Mesendoderm (in vitro differentiated cells): ENCODE results near the gene ZNF728.
"Not testable (repeated sequence)": the region's sequence is repeated elsewhere in the genome, so short reads cannot be mapped to it uniquely, and the experiment has no call there.

ENCODE experiments used
- DNase-seq: peaks from one replicate; pipeline ENCODE4 v3.0.0; 2013
- H2AK5ac ChIP-seq: 2 replicates; pipeline ENCODE4 v1.6.1; 2013; ENCODE audit warnings: low read length, inconsistent platforms
- H2BK120ac ChIP-seq: 2 replicates; pipeline ENCODE4 v1.6.1; 2013; ENCODE audit warnings: low read depth, mild to moderate bottlenecking, low read length, moderate library complexity, mixed read lengths
- H2BK15ac ChIP-seq: replicated peaks from 2 replicates; pipeline ENCODE4 v1.6.1; 2013; ENCODE audit warnings: low read depth, mild to moderate bottlenecking, moderate library complexity
- H2BK5ac ChIP-seq: 2 replicates; pipeline ENCODE4 v1.6.1; 2013; ENCODE audit warnings: low read length, inconsistent platforms
- H3K18ac ChIP-seq: 2 replicates; pipeline ENCODE4 v1.6.1; 2013; ENCODE audit warnings: mild to moderate bottlenecking, low read length, mixed read lengths
- H3K23ac ChIP-seq: one replicate; pipeline ENCODE4 v1.6.1; 2013; ENCODE audit warnings: low read length
- H3K27ac ChIP-seq: 2 replicates; pipeline ENCODE4 v1.5.1; 2013; ENCODE audit warnings: low read depth, mild to moderate bottlenecking, inconsistent platforms, low read length, moderate library complexity
- H3K27me3 ChIP-seq: 2 replicates; pipeline ENCODE4 v1.6.1; 2013; ENCODE audit warnings: low read length, control low read depth, mild to moderate bottlenecking, inconsistent platforms; ENCODE audit not compliant: insufficient read depth, poor library complexity
- H3K36me3 ChIP-seq: 2 replicates; pipeline ENCODE4 v1.6.1; 2013; ENCODE audit warnings: low read length, inconsistent platforms; ENCODE audit not compliant: control insufficient read depth, insufficient read depth
- H3K4ac ChIP-seq: one replicate; pipeline ENCODE4 v1.6.1; 2013; ENCODE audit warnings: low read depth, mild to moderate bottlenecking, low read length, moderate library complexity
- H3K4me1 ChIP-seq: 2 replicates; pipeline ENCODE4 v1.6.1; 2013; ENCODE audit warnings: low read depth, low read length, inconsistent platforms; ENCODE audit not compliant: control insufficient read depth
- H3K4me2 ChIP-seq: 2 replicates; pipeline ENCODE4 v1.6.1; 2013; ENCODE audit warnings: low read length
- H3K4me3 ChIP-seq: 2 replicates; pipeline ENCODE4 v1.5.1; 2013; ENCODE audit warnings: mild to moderate bottlenecking, low read length
- H3K56ac ChIP-seq: one replicate; pipeline ENCODE4 v1.6.1; 2013; ENCODE audit warnings: low read length
- H3K79me1 ChIP-seq: 2 replicates; pipeline ENCODE4 v1.6.1; 2013; ENCODE audit warnings: low read length, inconsistent platforms
- H3K79me2 ChIP-seq: 2 replicates; pipeline ENCODE4 v1.6.1; 2013; ENCODE audit warnings: mild to moderate bottlenecking, low read length; ENCODE audit not compliant: control insufficient read depth, insufficient read depth
- H3K9ac ChIP-seq: 2 replicates; pipeline ENCODE4 v1.6.1; 2013; ENCODE audit warnings: low read length, inconsistent platforms
- H4K5ac ChIP-seq: one replicate; pipeline ENCODE4 v1.6.1; 2013; ENCODE audit warnings: low read length
- H4K8ac ChIP-seq: one replicate; pipeline ENCODE4 v1.6.1; 2013; ENCODE audit warnings: low read depth, mild to moderate bottlenecking, control low read depth, low read length, moderate library complexity
- WGBS: extraction: QIAGEN DNeasy Blood & Tissue Kit; methylation state at CpG from one replicate; pipeline ENCODE4 v1.1.7; 2013; ENCODE audit warnings: low lambda C conversion rate, missing lambda C conversion rate; ENCODE audit not compliant: insufficient coverage; ENCODE audit errors: extremely low coverage; 5-methylcytosine and 5-hydroxymethylcytosine counted together

ZNF728 gene

GRCh38 chr19:22994957-22995356 lies 8.0 kb downstream of the ZNF728 start:
- DNase-seq, H2AK5ac ChIP-seq, H3K4ac ChIP-seq, H3K4me3 ChIP-seq, H3K4me2 ChIP-seq, H3K27ac ChIP-seq, H2BK15ac ChIP-seq, H3K18ac ChIP-seq, H3K56ac ChIP-seq, H3K23ac ChIP-seq, H3K9ac ChIP-seq, H3K27me3 ChIP-seq, H4K8ac ChIP-seq, H3K79me2 ChIP-seq, H2BK5ac ChIP-seq, H3K36me3 ChIP-seq, H2BK120ac ChIP-seq, H3K4me1 ChIP-seq, H3K79me1 ChIP-seq, H4K5ac ChIP-seq: not testable (repeated sequence)
- no CpG with 5 or more reads among the region's 1 CpG for WGBS

- no peak overlapping the region for H3K4ac ChIP-seq
- H3K56ac ChIP-seq: no peak overlapping the region
- H3K4me1 ChIP-seq: no peaks in the 10 kb centered on the region
- H3K27me3 ChIP-seq: no peaks in the 10 kb centered on the region
- H3K79me1 ChIP-seq: no peaks in the 10 kb centered on the region
- no peaks in the 10 kb centered on the region for H3K79me2 ChIP-seq
- H3K18ac ChIP-seq: no peak overlapping the region
- no peak overlapping the region for H4K5ac ChIP-seq
- H3K4me2 ChIP-seq: no peak overlapping the region
- no peak overlapping the region for H4K8ac ChIP-seq
- no peak overlapping the region for H3K23ac ChIP-seq
- H3K4me3 ChIP-seq: no peak overlapping the region
- no CpG with 5 or more reads among the region's 2 CpGs for WGBS
- no peak overlapping the region for H2BK15ac ChIP-seq
- H3K36me3 ChIP-seq: no peaks in the 10 kb centered on the region
- H3K9ac ChIP-seq: no peak overlapping the region
- H3K27ac ChIP-seq: no peak overlapping the region
- H2AK5ac ChIP-seq: no peak overlapping the region
- no peak overlapping the region for H2BK120ac ChIP-seq
- no peak for DNase-seq
- H2BK5ac ChIP-seq: no peak overlapping the region
Observed at GRCh38 chr19:22976248-22976647, 26.7 kb downstream of the ZNF728 start.

GRCh38 chr19:22975546-22976136 lies 27.3 kb downstream of the ZNF728 start:
- not testable (repeated sequence) for H3K4ac ChIP-seq, H2AK5ac ChIP-seq, DNase-seq, H3K27ac ChIP-seq, H4K5ac ChIP-seq, H3K27me3 ChIP-seq, H3K79me1 ChIP-seq, H2BK15ac ChIP-seq, H3K18ac ChIP-seq, H3K79me2 ChIP-seq, H2BK5ac ChIP-seq, H3K4me2 ChIP-seq, H3K56ac ChIP-seq, H2BK120ac ChIP-seq, H3K23ac ChIP-seq, H3K36me3 ChIP-seq, H3K4me1 ChIP-seq, H4K8ac ChIP-seq, H3K4me3 ChIP-seq, H3K9ac ChIP-seq
- no CpG with 5 or more reads among the region's 1 CpG for WGBS

GRCh38 chr19:22945560-22945959 lies 57.4 kb downstream of the ZNF728 start:
- DNase-seq: peak; percentile 40

GRCh38 chr19:22935151-22935550 lies 67.8 kb downstream of the ZNF728 start:
- no peak overlapping the region for H2AK5ac ChIP-seq
- no peaks in the 10 kb centered on the region for H3K36me3 ChIP-seq
- H2BK120ac ChIP-seq: no peak overlapping the region
- WGBS: no CpG with 5 or more reads among the region's 2 CpGs
- no peak overlapping the region for H3K23ac ChIP-seq
- no peaks in the 10 kb centered on the region for H3K27me3 ChIP-seq
- no peaks in the 10 kb centered on the region for H3K79me1 ChIP-seq
- H2BK15ac ChIP-seq: no peak overlapping the region
- H4K5ac ChIP-seq: no peak overlapping the region
- no peaks in the 10 kb centered on the region for H3K79me2 ChIP-seq
- no peak for DNase-seq
- no peaks in the 10 kb centered on the region for H3K4me1 ChIP-seq
- no peak overlapping the region for H3K9ac ChIP-seq
- H2BK5ac ChIP-seq: no peak overlapping the region
- H3K56ac ChIP-seq: no peak overlapping the region
- no peak overlapping the region for H3K27ac ChIP-seq
- no peak overlapping the region for H3K18ac ChIP-seq
- H3K4me3 ChIP-seq: no peak overlapping the region
- H3K4me2 ChIP-seq: no peak overlapping the region
- H4K8ac ChIP-seq: no peak overlapping the region
- H3K4ac ChIP-seq: no peak overlapping the region

More at GRCh38 chr19:22945560-22945959, 57.4 kb downstream of the ZNF728 start:
- H4K8ac ChIP-seq: no peak overlapping the region
- no peak overlapping the region for H4K5ac ChIP-seq
- no peak overlapping the region for H3K4ac ChIP-seq
- H3K79me2 ChIP-seq: no peaks in the 10 kb centered on the region
- no CpG with 5 or more reads among the region's 5 CpGs for WGBS
- H3K4me1 ChIP-seq: no peaks in the 10 kb centered on the region
- H3K23ac ChIP-seq: no peak overlapping the region
- no peak overlapping the region for H2BK5ac ChIP-seq
- H3K56ac ChIP-seq: no peak overlapping the region
- no peak overlapping the region for H2AK5ac ChIP-seq
- no peak overlapping the region for H2BK120ac ChIP-seq
- no peak overlapping the region for H3K18ac ChIP-seq
- no peak overlapping the region for H3K9ac ChIP-seq
- H3K27me3 ChIP-seq: no peaks in the 10 kb centered on the region
- no peak overlapping the region for H2BK15ac ChIP-seq
- peak overlapping the region; percentile 17 for H3K4me3 ChIP-seq
- H3K27ac ChIP-seq: no peak overlapping the region
- no peak overlapping the region for H3K4me2 ChIP-seq
- H3K36me3 ChIP-seq: no peaks in the 10 kb centered on the region
- H3K79me1 ChIP-seq: no peaks in the 10 kb centered on the region

- H2BK5ac ChIP-seq, H4K8ac ChIP-seq: not testable (repeated sequence)
- no CpG with 5 or more reads among the region's 34 CpGs for WGBS
Observed at GRCh38 chr19:22927576-22927975, 75.4 kb downstream of the ZNF728 start.

More at GRCh38 chr19:22927576-22927975, 75.4 kb downstream of the ZNF728 start:
- H3K79me2 ChIP-seq, H3K23ac ChIP-seq, H3K4me3 ChIP-seq, H2BK120ac ChIP-seq, H3K36me3 ChIP-seq, H3K4ac ChIP-seq, H2BK15ac ChIP-seq, H3K4me2 ChIP-seq, H2AK5ac ChIP-seq, H3K18ac ChIP-seq, H3K27ac ChIP-seq, H4K5ac ChIP-seq, H3K9ac ChIP-seq, H3K79me1 ChIP-seq, DNase-seq, H3K27me3 ChIP-seq, H3K56ac ChIP-seq, H3K4me1 ChIP-seq: not testable (repeated sequence)
